ENCODE results near the gene CYP2W1.

DNA sequence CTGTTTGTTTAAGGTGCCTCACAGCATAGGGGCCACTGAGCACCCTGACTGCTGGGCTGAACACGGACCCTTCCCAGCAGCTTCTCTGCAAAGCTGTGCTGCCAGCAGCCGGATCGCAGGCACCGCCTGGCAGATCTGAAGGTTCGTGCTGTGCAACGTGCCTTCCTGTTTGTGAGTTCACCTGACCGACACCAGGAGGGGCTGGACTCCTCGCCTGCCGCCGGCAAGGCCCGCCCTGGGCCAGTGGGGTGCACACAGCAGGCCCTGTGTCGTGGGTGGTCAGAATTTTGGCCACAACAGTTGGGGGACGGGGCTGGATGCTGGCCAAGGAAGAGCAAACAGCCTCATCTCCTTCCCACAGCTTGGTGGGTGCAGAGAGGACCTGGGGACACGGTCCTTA, 12.6 kb downstream of the CYP2W1 start:
- TF ChIP-seq POLR2A (IDR thresholded peaks at IDR 0.05; ENCODE audit: extremely low read depth, insufficient read length) = no peak
- TF ChIP-seq, protein P1, sequence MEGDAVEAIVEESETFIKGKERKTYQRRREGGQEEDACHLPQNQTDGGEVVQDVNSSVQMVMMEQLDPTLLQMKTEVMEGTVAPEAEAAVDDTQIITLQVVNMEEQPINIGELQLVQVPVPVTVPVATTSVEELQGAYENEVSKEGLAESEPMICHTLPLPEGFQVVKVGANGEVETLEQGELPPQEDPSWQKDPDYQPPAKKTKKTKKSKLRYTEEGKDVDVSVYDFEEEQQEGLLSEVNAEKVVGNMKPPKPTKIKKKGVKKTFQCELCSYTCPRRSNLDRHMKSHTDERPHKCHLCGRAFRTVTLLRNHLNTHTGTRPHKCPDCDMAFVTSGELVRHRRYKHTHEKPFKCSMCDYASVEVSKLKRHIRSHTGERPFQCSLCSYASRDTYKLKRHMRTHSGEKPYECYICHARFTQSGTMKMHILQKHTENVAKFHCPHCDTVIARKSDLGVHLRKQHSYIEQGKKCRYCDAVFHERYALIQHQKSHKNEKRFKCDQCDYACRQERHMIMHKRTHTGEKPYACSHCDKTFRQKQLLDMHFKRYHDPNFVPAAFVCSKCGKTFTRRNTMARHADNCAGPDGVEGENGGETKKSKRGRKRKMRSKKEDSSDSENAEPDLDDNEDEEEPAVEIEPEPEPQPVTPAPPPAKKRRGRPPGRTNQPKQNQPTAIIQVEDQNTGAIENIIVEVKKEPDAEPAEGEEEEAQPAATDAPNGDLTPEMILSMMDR (IDR thresholded peaks at IDR 0.05; ENCODE audit: low read depth, low read length) = no peak
